Activated T-helper 9 cell treated with anti-CD3 and anti-CD28 coated beads, Interleukin-2, amount 50 U/mL, for 16 hours (primary cell): ENCODE measurements around the gene PLEKHB1.
A peak's percentile ranks its signal among the peaks of the same experiment; 100 is the strongest.
"Not testable (repeated sequence)": the region's sequence is repeated elsewhere in the genome, so short reads cannot be mapped to it uniquely, and the experiment has no call there.

Experiments used
- DNase-seq: peaks from one replicate; pipeline ENCODE4 v3.0.0-alpha.2; 2020; ENCODE audit warnings: low read depth

Gene PLEKHB1

DNA sequence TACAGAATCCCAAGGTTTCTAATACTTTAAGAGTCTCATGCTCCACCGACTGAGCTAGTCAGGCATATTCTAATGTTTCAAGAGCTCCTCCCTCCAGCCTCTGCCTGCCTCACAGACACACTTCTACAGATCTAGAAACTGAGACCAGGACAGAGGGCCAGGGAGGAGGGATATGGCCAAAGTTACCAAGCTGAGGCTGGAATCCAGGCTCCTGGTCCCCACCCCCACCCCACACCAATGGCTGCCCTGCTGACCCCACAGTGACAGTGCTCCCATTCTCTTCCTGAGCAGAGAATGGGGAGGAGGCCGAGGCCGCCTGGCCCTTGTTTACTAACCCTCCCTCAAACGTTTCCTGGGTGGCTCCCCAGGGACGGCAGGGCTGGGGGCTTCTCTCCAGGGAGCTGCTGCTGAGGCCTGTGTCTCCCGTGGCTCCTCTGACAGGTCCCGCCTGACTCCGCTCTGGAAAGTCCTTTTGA is 2.2 kb downstream of the PLEKHB1 start:
- no peak for DNase-seq

DNA sequence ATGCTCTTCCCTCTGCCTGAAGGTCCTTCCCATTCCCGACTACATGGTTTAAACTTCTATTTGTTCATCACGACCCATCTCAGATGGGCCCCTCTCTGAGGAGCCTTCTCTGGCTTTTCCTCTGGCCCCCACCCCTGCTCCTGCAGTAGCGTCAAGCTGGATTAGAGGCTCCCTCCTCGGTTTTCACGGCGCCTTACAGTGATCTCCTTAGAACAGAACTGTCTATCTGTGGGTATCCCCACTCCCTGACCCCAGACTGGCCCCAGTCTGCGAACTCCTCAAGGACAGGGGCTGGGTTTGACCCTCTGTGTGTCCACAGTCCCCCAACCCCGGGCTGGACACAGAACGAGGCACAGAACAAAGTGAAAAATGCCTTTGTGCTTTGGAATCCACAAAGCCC is 2.8 kb downstream of the PLEKHB1 start:
- no peak for DNase-seq

DNA sequence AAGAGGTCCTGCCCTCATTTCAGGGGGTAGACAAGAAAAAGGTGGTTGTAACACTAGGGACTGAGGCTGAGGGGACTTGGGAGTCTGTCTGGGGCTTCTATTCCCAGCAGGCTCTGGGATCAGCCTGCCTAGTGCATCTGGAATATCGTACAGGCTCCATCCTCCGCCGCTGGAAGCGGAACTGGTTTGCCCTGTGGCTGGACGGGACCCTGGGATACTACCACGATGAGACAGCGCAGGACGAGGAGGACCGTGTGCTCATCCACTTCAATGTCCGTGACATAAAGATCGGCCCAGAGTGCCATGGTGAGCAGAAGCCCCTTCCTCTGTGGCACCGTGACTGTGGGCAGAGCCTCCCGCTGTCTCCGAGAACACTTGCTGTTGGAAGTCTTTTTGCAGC is 4.0 kb downstream of the PLEKHB1 start:
- no peak for DNase-seq

DNA sequence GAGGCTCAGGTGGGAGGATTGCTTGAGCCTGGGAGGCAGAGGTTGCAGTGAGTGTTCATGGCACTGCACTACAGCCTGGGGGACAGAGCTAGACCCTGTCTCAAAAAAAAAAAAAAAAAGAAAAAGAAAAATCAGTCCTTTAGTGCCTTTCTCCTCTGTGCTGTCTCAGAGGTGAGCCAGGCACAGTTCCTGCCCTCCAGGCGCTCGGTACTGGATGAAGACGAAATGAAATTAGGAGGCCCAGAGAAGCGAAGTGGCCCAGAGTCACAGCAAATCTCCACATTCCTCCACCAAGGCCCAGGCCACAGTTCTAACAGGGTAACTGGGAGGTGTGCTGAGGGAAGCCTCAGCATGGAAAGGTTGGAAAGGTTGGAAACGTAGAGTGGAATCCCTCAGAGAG is 4.9 kb downstream of the PLEKHB1 start:
- DNase-seq, result no peak

DNA sequence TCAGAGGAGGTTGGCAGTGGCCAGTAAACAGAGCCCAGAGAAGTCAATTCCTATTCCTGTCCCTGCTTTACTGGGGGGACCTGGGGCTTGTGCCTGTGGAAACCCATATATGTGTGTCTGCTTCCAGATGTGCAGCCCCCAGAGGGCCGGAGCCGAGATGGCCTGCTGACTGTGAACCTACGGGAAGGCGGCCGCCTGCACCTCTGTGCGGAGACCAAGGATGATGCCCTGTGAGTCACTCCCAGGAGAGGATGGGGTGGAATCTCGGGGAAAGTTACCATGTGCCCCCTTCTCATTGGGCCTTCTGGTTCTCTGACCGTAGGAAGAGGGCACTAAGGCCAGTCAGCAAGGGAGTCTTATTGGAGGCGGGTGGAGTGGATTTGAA is 5.3 kb downstream of the PLEKHB1 start:
- DNase-seq, result no peak

DNA sequence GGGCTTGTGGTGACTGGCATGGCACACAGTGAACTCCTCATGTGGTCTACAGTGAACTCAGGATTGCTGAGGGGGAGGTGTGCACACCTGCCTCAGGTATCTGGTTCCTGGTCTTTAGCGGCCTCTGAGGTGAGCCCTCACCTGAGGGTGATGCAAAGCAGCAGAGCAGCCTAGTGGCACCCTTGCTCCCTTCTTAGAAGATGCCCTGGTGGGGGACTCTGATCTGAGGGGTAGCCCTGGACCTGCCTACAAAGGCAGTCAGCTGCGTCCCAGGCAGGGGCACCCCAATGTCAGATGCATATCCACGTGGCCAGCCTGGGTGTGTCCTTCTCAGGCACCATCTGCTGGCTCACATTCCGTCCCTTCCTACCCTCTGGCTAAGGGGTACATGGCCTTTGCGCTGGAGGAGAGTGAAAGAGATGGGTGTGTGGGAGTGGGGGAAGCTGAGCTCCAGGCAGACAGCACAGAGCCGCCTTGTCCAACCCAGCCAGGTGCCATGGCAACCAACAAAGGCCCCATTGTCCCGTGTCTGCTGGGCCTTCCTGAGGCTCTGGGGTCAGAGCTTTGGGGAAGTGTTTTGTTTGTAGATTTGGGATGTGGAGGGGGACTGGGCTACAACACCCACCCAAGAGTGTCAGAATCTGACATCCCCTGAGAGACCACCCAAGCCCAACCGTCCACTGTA is 5.8 kb downstream of the PLEKHB1 start:
- DNase-seq, result no peak

DNA sequence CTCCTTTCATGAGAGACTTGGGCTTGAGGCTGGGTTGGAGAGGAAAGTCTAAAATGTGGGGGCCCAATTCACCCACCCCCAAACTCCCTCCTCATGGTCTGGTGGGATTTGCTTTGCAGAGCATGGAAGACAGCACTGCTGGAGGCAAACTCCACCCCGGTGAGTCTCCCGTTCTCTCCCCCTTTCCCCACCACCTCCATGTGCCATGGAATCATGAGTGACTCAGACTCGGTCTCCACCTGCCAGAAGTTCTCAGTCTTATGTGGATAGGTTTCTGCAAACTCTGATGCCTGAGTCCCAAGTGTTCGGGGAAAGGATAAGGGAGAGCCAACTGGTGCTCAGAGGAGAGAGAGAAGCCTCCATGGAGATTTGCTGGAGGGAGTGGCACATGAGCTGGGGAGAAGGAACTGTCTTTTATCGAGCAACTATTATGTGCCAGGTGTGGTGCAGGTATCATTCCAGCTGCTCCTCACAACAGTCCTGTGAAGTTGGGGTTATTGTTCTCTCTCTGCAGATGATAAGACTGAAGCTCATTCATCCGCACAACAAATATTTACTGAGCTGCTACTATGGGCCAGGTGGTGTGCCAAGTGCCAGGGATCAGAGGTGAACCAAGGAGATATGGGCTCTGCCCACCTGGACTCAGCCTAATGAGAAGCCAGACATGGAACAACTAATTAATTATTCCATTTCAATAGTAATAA is 6.6 kb downstream of the PLEKHB1 start:
- no peak for DNase-seq

DNA sequence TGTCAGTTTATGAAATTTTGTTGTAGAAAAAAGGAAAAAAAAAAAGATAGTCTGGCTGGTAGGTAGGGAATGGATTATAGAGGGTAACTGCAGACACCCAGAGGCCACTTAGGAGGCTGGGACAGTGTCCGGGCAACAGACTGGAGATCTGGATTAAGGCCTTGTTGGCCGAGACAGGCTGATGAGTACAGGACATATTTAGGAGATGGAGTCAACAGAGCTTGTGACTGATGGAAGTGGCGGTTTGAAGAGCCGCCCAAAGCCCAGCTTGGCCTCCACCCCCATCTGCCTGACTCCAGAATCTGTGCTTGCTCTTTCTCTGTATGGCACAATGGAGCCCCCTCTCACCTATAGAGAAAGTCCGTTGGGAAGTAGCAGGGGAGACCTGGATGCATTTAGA is 7.6 kb downstream of the PLEKHB1 start:
- no peak for DNase-seq

DNA sequence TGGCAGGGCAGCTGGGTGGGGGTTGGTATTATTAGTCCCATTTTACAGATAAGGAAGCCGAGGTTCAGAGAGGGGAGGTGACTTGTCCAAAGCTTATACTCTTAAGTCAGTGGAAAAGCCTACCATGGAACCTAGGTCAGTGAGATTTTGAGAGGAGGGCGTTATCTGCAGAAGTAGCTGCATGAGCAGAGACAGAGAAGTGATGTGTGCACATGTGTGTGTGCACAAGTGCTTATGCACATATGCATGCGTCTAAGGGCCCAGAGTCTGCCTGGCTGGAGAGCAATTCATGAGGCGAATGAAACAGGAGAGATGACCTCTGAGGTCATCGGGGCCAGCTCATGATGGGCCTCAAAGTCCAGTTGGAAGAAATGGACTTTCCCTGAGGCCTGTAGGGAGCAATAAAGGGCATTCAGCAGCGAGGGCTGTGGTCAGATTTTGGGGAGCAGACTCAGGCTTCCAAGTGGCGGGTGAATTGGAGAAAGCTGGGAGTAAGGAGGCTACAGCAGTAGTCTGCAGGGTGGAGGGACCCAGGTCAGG is 8.2 kb downstream of the PLEKHB1 start:
- DNase-seq, result no peak

DNA sequence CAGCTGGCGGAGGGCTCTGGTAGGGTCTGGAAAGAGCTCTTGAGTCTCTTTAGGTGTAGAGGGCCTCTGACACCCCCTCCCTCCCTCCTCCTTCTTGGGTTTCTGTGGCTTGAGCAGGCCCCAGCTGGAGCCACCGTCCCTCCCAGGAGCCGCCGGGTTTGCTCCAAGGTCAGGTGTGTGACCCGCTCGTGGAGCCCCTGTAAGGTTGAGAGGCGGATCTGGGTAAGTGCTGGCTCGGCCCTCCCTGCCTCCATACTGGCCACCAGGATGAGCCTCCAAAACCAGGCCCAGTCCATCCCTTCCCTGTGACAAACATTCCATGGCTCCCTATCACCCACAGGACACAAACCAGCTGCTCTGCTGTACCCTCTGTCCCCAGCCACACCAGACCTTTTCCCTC is 9.3 kb downstream of the PLEKHB1 start:
- no peak for DNase-seq

DNA sequence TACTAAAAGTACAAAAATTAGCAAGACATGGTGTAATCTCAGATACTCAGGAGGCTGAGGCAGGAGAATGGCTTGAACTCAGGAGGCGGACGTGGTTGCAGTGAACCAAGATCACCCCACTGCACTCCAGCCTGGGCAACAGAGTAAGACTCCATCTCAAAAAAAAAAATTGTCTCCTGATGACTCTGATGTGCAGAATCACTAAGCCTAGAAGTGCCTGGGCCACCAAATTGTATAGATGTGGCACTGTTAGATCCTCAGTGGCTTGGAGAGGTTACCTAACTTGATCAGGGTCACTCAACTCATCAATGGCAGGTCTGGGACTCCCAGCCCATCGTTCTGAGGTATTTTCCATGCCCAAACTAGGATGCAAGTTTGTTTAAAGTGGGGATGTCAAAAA is 10.6 kb downstream of the PLEKHB1 start:
- no peak for DNase-seq

DNA sequence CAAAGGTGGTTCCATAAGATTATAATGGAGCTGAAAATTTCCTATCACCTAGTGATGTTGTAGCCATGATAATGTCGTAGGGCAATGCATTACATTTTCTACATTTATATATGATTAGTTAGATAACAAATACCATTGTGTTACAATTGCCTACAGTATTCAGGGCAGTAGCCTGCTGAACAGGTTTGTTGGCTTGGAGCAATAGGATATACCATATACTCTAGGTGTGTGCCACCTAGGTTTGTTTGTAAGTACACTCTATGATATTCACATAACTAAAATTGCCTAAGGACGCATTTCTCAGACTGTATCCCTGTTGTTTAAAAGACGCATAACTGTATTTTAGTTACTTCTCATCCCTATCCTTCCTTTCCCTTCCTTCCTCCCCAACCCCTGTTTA is 13.6 kb downstream of the PLEKHB1 start:
- DNase-seq, result no peak

DNA sequence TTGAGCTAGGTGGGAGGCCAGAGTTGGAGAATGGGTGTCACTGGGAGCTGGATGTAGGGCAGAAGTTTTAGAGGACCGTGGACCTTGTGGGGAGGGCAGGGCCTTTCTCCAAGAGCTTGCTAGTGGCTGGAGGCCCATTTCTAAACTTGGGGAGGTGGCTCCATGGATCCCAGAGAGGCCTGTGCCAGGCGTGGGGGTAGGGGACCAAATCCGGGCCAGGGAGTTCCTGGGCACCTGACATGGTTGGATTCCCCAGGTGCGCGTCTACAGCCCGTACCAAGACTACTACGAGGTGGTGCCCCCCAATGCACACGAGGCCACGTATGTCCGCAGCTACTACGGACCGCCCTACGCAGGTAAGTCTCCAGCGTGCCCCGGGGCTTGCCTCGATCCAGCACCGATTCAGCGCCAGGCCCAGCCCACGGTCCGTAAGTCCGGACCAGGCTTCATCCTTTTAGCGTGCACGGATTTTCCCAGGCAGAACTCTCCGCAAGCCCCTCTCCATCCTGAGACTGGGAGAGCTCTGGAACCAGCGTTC is 14.2 kb downstream of the PLEKHB1 start:
- DNase-seq, result no peak

DNA sequence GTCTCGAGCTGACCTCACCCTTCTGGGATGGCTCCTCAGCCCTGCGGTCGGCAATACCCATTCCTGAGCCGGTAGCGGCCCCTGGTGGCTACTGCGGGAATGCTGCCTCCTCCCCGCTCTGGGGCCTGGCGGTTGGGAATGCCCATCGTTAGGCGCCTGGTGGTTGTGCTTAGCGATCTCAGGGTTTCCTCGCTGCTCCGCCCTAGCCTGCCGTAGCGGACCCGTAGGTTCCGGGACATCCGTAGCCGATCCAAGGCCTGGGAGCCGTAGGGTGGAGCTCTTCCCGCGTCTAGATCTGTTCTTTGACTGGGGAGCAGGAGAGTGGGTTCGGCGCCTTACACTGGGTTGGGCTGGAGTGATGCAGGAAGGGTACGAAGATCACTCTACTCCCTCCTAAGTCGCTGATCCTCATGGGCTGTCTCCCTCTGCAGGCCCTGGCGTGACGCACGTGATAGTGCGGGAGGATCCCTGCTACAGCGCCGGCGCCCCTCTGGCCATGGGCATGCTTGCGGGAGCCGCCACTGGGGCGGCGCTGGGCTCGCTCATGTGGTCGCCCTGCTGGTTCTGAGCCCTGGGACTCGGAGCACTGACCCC is 14.8 kb downstream of the PLEKHB1 start:
- DNase-seq, result peak; percentile 76

DNA sequence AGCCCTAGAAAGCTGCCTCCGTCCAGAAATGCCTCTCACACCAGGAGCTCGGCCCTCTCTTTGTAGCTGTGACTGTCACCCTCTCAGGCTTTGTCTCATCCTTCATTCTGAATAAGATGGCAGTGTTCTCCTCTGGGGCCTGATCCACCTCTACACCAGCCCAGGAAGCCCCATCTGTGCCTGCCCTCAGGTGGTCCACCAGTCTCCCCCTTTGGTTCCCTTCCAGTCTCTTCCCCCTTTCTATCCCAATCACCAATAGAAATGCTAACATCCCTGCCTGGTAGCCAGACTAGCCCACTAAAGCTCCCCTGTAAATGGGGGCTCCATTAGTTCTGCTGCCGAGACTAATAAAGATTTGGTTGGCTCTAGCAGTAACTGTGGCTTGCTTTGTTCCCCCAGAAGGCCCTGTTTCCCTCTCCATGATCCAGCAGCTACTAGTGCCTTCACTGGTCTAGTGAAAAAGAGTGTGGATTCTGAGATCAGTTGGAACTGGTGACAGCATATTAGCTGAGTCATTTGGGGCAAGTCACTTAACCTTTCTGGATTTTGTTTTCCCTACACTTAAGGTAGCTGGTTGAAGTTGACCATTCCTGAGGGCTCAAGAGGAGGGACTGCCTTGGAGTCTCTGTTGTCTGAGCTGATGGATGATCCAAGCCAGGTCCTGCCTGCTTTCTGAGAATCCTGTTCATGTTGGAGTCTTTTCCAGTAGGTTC is 16.2 kb downstream of the PLEKHB1 start:
- DNase-seq, result no peak

DNA sequence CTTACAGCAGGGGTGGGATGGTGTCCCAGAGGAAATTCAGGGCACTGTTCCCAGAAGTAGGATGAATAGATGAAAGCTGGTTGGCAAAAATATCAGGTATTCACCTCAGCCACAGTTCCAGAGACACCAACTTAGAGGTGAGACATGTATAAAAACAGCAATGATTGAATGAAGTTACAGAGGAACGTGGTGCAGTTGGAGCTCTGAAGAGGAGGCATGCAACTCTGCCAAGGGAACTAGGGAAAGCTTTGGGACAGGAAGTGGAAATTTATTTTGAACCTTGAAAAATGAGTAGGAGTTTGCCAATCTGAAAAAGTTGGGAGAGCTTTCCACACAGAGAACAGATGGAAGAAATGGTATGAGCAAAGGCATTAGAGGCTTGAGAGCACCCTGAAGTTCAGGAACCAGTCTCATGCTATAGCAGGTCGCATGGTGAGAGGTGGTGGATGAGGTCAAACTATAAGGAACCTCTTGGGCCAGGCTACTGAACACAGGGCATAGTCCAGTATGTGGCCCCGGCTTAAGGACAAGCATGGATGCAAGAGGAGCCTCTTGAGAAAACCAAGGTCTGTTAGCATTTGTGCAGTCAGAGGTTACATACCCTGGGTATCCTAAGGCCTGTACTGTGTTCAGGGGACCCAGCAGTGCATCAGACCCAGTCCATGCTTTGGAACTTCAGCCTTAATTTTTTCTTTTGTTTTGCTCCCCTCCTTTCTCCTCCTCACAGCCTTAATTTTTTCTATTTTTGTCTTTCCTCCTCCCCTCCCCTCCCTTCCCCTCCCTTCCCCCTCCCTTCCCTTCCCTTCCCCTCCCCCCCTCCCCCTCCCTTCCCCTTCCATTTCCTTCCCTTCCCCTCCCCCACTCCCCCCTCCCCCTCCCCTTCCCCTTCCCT is 17.5 kb downstream of the PLEKHB1 start:
- DNase-seq, result no peak

DNA sequence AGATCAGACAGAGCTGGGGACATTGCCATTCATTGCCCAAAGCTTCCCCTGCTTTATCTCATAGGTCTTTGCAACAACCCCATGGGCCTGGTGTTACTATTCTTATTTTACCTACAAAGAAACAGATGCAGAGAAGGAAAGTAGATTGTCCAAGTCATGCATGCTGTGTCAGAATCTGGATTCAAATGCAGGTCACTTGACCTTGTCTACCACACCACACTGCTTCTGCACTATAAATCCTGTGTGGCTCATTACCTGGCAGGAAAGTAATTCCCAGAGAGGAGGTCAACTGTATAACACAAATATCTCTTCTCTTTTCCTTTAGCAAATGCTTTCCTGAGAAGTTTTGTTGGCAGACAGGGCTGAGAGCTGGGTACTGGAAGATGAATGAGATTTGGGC is 18.5 kb downstream of the PLEKHB1 start:
- no peak for DNase-seq

DNA sequence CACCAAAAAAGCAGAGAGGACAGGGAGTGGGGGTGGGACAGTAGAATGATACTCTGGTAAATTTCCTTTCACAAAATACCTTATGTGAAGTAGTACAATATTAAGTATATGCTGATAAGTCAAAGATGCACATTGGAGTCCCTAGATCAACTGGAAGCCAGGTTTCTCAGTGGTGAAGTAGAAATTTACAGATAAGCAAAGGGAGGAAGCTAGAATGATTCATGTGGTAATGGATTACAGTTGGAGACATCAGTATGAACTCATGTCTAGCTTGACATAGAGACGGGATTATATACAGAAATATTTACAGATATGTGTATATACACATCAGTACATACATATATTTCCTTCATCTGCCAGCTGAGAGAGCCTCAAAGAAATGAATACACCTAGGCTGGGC is 21.5 kb downstream of the PLEKHB1 start:
- DNase-seq, result no peak

DNA sequence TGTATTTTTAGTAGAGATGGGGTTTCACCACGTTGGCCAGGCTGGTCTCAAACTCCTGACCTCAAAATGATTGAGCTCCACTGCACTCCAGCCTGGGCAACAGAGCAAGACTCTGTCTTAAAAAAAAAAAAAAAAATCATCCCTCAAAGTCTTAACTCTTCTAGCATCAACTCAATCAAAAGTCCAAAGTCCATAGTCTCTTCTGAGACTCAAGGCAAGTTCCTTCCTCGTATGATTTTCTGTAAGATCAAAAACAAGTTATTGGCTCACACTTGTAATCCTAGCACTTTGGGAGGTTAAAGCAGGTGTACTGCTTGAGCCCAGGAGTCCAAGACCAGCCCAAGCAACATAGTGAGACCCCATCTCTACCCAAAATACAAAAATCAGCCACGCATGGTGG is 24.4 kb downstream of the PLEKHB1 start:
- no peak for DNase-seq

DNA sequence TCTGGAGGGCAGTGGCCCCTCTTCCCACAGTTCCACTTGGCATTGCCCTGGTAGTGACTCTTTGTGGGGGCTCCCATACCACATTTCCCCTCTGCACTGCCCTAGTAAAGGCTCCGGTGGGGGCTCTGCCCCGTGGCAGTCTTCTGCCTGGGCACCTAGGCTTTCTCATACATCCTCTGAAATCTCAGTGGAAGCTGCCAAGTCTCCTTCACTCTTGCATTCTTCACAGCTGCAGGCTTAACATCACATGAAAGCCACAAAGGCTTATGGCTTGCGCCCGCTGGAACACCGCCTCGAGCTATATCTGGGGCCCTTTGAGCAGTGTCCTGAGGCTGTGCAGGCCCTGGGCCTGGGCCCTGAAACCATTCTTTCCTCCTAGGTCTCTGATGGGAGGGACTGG is 25.3 kb downstream of the PLEKHB1 start:
- DNase-seq, result no peak

DNA sequence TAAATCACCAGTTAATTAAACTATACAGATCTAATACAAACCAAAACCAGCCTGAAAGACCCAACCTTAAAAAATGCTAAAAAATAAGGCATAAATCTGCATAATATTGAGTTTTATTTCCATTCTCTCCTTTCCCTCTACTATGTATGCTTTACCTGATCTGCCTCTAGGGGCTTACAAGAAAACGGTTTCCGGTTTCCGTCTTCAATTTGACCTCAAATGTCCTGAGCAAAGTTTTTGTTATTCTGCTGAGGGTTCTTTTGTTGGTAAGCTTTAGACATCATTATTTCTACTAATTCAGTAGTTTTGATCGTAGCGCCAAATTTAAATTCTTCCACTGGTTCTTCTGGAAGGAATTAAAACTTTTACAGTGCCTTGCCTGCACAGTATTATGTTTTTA is 30.2 kb downstream of the PLEKHB1 start:
- DNase-seq, result not testable (repeated sequence)
